Adrenal gland (tissue), 12 donors: ENCODE data around the gene FAT1. TPM values are rescaled to one million over a fixed set of nuclear protein-coding genes. Genes with fewer than 3 reads are reported as not detected.

Experiments
- DNase-seq, 7 donors: peaks; one replicate each; pipeline ENCODE4 v3.0.0-alpha.2; 2019 to 2020
- H3K27ac ChIP-seq, 5 donors: fragments of 200-600 bp; sonication (generic) in 4 of 5; 1 replicate in 3 of 5; 2 replicates in 2 of 5; pipeline versions ENCODE4 v1.5.1 to v1.8.0; 2016 to 2020; ENCODE audit warnings: mild to moderate bottlenecking in 1 of 5
- H3K27me3 ChIP-seq: fragments of 200-600 bp; 2 replicates; pipeline ENCODE4 v1.8.0; 2021
- H3K36me3 ChIP-seq, 2 donors: fragments of 200-600 bp; replicated peaks in 1 of 2; 1 replicate in 1 of 2; 2 replicates in 1 of 2; pipeline versions ENCODE4 v1.5.1 to v1.8.0; 2018 to 2022
- H3K4me1 ChIP-seq, 2 donors: fragments of 200-600 bp; replicated peaks in 1 of 2; 1 replicate in 1 of 2; 2 replicates in 1 of 2; pipeline versions ENCODE4 v1.5.1 to v1.8.0; 2018 to 2021
- H3K4me3 ChIP-seq, 4 donors: fragments of 200-600 bp; sonication (generic) in 3 of 4; one replicate each; pipeline ENCODE4 v1.5.1; 2016 to 2018
- H3K9me3 ChIP-seq, 3 donors: fragments of 200-600 bp; sonication (generic) in 1 of 3; replicated peaks in 1 of 3; 1 replicate in 2 of 3; 2 replicates in 1 of 3; pipeline versions ENCODE4 v1.5.1 to v1.8.0; 2016 to 2021
- POLR2A ChIP-seq, 2 donors: fragments of 450-650 bp; IDR thresholded peaks; one replicate each; pipeline ENCODE4 v1.6.1; 2017; ENCODE audit warnings: antibody characterized with exemption in 2 of 2, mild to moderate bottlenecking in 2 of 2, moderate library complexity in 1 of 2
- WGBS, 4 donors: extraction: QIAGEN DNeasy Blood & Tissue Kit in 2 of 4; methylation state at CpG; one replicate each; pipeline versions ENCODE4 v1.1.5 to v1.1.7; 2013 to 2017; 5-methylcytosine and 5-hydroxymethylcytosine counted together
- intact Hi-C, 2 donors: fragments of 100-400 bp; cut with DNase I; formaldehyde crosslinking; loops; one replicate each; pipeline versions ENCODE4 v1.14.1 to v1.15.0; 2022 to 2023
- polyA plus RNA-seq, 3 donors: library from polyadenylated mRNA; stranded (reverse); fragments of 200-250 nt in 2 of 3; fragments of 350-450 nt in 1 of 3; fragmentation: Illumina TruSeq in 1 of 3; extraction: RNeasy Lipid Tissue Mini Kit (QIAGEN cat#74804) in 1 of 3; gene quantifications; one replicate each; pipeline ENCODE4 v1.2.3, GENCODE V29; 2013 to 2014
- total RNA-seq, 9 donors: library from RNA; depleted of rRNA in 4 of 9; stranded (reverse); fragments of >200 nt in 4 of 9; fragments of 120-200 nt in 1 of 9; fragmentation: NEBNext Ultra II Directional in 1 of 9; extraction: Animal tissue kit (Norgen Biotek cat#: 25700) in 1 of 9; gene quantifications; one replicate each; pipeline versions ENCODE4 v1.1.0 to v1.2.4, GENCODE V29; 2013 to 2023
- TF ChIP-seq, protein P1 (sequence below), 6 experiments: fragments of 450-650 bp in 4 of 6; fragments of 200-600 bp in 2 of 6; sonication (generic) in 1 of 6; IDR thresholded peaks; 1 replicate in 5 of 6; 2 replicates in 1 of 6; pipeline versions ENCODE4 v1.5.1 to v1.8.0; 2016 to 2021; ENCODE audit warnings: antibody characterized with exemption in 6 of 6, mild to moderate bottlenecking in 2 of 6, moderate library complexity in 1 of 6
- donor health status: healthy with polysubstance abuse.
- donor health status: Bipolar disorder and iron deficiency.
- donor health status: DM: yes; HTN: yes; CAD: no.
- donor health status: DM: no; HTN: no; CAD: no.
- donor health status: DM: no; HTN: no; CAD: no.
- donor health status: DM: yes; HTN: yes; CAD: no.

The FAT1 gene
- total and polyA plus RNA-seq, 12 donors: 0.79 to 147 (median 6.3) TPM

DNA sequence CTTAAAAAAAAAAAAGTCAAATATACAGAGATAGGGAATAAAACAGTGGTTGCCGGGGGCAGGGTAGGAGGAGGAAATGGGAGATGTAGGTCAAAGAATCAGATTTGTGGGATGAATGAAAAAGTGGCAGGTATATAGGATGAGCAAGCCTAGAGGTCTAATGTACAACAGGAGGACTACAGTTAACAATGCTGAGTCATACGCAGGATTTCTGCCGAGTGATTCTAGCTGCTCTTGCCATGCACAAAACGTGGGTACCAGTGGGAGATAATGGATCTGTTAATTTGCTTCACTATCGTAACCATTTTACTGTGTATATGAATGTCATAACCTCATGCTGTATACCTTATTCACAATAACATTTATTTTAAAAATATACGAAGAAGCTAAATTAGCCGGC, 157.6 kb downstream of the FAT1 start:
- Histone ChIP-seq H3K9me3 (no peaks in the 10 kb centered on the region), H3K4me1 (no peaks in the 10 kb centered on the region), H3K36me3 (no peaks in the 10 kb centered on the region), H3K27ac (no peak overlapping the region), H3K4me3 (no peak overlapping the region), H3K27me3 (no peaks in the 10 kb centered on the region)
- 75 to 80% (median 78%) methylated on average over 7 of the region's 7 CpGs for WGBS, 4 donors
- no peak for DNase-seq
- no peak for TF ChIP-seq POLR2A (IDR thresholded peaks at IDR 0.05)
- TF ChIP-seq, protein P1, sequence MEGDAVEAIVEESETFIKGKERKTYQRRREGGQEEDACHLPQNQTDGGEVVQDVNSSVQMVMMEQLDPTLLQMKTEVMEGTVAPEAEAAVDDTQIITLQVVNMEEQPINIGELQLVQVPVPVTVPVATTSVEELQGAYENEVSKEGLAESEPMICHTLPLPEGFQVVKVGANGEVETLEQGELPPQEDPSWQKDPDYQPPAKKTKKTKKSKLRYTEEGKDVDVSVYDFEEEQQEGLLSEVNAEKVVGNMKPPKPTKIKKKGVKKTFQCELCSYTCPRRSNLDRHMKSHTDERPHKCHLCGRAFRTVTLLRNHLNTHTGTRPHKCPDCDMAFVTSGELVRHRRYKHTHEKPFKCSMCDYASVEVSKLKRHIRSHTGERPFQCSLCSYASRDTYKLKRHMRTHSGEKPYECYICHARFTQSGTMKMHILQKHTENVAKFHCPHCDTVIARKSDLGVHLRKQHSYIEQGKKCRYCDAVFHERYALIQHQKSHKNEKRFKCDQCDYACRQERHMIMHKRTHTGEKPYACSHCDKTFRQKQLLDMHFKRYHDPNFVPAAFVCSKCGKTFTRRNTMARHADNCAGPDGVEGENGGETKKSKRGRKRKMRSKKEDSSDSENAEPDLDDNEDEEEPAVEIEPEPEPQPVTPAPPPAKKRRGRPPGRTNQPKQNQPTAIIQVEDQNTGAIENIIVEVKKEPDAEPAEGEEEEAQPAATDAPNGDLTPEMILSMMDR (IDR thresholded peaks at IDR 0.05): no peak
- intact Hi-C loops: no loop called here

DNA sequence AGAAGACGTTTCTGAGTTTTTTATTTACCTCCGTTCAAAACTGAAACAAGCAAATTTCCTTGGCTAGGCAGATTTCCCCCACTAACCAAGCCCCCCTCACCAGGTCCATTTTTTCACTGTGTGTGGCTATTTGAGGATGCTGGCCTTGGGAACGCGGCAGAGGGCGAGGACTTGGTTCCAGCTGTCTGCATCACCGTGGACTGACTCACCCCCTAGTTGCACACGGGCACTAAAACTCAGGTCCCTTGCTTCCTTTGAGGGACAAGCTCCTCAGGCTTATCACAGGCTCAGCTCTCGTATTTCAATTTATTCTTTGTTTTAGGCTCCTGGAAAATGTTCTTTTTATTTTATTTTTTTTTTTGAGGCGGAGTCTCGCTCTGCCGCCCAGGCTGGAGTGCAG, 159.9 kb downstream of the FAT1 start:
- TF ChIP-seq POLR2A (IDR thresholded peaks at IDR 0.05): no peak
- TF ChIP-seq, protein P1 (IDR thresholded peaks at IDR 0.05): no peak
- Histone ChIP-seq H3K27ac (no peak overlapping the region), H3K36me3 (no peaks in the 10 kb centered on the region), H3K9me3 (no peaks in the 10 kb centered on the region), H3K27me3 (no peaks in the 10 kb centered on the region), H3K4me3 (no peak overlapping the region), H3K4me1 (no peaks in the 10 kb centered on the region)
- intact Hi-C loops: no loop called here
- 51 to 67% (median 58%) methylated on average over 11 of the region's 11 CpGs for WGBS, 4 donors
- no peak for DNase-seq

DNA sequence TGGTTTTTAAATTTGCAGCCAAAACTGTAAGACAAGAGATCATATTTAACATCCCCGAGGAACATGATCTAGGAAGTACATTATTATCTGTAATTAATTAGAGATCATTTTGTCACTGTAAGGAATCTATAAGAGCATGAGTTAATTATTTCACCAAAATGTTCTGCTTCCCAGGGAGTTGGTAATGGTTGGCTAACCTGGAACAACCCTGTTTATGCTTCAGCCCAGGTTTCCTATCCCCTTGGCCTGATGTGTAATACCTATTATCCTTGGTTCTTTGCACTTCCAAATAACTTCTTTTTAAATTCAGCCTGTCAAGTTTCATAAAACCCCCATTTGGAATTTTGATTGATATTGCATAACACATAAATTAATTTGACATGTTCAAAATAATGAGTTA, 161.9 kb downstream of the FAT1 start:
- no peak overlapping the region for H3K4me3 ChIP-seq
- DNase-seq: no peak
- H3K36me3 ChIP-seq: no peaks in the 10 kb centered on the region
- H3K9me3 ChIP-seq: no peaks in the 10 kb centered on the region
- TF ChIP-seq, protein P1 (IDR thresholded peaks at IDR 0.05): no peak
- TF ChIP-seq POLR2A (IDR thresholded peaks at IDR 0.05): no peak
- no peaks in the 10 kb centered on the region for H3K27me3 ChIP-seq
- H3K4me1 ChIP-seq: no peaks in the 10 kb centered on the region
- intact Hi-C loops: no loop called here
- H3K27ac ChIP-seq: no peak overlapping the region
- 83 to 92% (median 89%) methylated on average over 1 of the region's 1 CpG for WGBS, 4 donors

DNA sequence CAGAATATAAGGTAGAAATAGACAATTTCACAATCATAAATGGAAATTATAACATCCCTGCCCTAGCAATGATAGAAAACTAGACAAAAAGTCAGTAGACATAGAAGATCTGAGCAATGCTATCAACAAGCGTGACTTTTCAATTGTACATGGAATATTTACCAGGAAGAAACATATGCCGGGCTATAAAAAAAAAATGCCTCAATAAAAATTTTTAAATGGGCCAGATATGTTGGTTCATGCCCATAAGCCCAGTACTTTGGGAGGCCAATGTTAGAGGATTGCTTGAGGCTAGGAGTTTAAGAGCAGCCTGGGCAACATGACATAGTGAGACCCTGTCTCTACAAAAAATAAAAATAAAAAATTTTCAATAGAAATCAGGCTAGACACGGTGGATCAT, 163.0 kb downstream of the FAT1 start:
- Histone ChIP-seq H3K9me3 (no peaks in the 10 kb centered on the region), H3K36me3 (no peaks in the 10 kb centered on the region), H3K27ac (no peak overlapping the region), H3K27me3 (peaks cover 3% of the 10 kb centered on the region), H3K4me1 (no peaks in the 10 kb centered on the region), H3K4me3 (no peak overlapping the region)
- intact Hi-C loops: no loop called here
- WGBS, 4 donors: 86 to 94% (median 91%) methylated on average over 3 of the region's 3 CpGs
- no peak for TF ChIP-seq POLR2A (IDR thresholded peaks at IDR 0.05)
- TF ChIP-seq, protein P1 (IDR thresholded peaks at IDR 0.05): no peak
- DNase-seq: no peak
